Kidney epithelial cell (primary cell): ENCODE measurements around the gene KAT5. TPM values are rescaled to one million over a fixed set of nuclear protein-coding genes. Genes with fewer than 3 reads are reported as not detected.

Source experiments
- DNase-seq: peaks from one replicate; pipeline ENCODE4 v3.0.0-alpha.2; 2010; ENCODE audit warnings: low read depth
- H3K27me3 ChIP-seq: 2 replicates; pipeline ENCODE4 v1.6.0; 2011; ENCODE audit warnings: low read length; ENCODE audit not compliant: control insufficient read depth, insufficient read depth
- H3K36me3 ChIP-seq: 2 replicates; pipeline ENCODE4 v1.5.1; 2011; ENCODE audit warnings: low read length; ENCODE audit not compliant: control insufficient read depth, insufficient read depth
- H3K4me3 ChIP-seq: 2 replicates; pipeline ENCODE4 v1.5.1; 2011; ENCODE audit warnings: low read depth, mild to moderate bottlenecking, control low read depth, low read length
- total RNA-seq: library from RNA; depleted of rRNA; stranded (reverse); fragments of >200 nt; gene quantifications from 2 replicates; pipeline ENCODE4 v1.2.3, GENCODE V29; 2015
- TF ChIP-seq, protein P1 (sequence below): IDR thresholded peaks from 2 replicates; pipeline ENCODE4 v1.5.1; 2011; ENCODE audit warnings: mild to moderate bottlenecking, moderate library complexity, low read length, control low read depth, inconsistent platforms; ENCODE audit not compliant: insufficient read depth, poor library complexity, severe bottlenecking

The KAT5 gene
- total RNA-seq = 65.5 and 73.3 TPM in 2 replicates

DNA sequence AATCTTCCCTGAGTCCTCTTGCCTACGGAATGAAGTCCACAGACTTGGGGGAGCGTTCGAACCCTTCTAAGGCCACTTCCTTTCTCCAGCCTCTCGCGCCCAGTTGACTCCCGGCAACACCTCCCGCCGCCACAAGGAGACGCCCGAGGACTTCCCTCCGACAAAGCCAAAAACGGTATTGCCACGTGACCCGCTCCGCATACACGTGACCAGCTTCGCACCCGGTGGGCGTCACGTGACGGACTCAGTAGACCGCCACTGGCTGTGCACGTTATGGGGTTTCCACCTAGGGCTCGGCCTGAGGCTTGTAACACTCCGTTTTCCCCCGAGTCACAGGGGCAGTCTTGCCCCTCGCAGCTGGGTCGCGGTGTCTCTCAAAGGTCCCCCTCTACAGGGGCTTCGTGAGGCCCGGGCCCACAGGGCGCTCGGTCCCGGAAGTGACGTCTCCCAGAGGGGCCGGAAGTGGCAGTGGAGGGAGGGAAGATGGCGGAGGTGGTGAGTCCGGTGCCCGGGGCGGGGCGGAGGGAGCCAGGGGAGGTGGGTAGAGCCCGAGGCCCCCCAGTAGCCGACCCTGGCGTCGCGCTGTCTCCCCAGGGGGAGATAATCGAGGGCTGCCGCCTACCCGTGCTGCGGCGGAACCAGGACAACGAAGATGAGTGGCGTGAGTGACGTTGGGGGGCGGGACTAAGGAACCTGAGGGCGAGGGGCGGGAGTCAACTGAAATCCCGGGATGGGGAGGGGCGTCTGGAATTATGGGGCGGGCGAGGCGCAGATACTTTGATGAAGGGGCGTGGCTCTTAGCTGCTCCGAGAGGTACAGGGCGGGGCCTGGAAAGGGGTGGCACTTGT, at the start of gene KAT5:
KAT5 (plus strand) TSS at position 468 of the 848 bp plus-strand sequence; CDS start at position 484, 16 bp downstream.
- peaks cover 12% of the 10 kb centered on the region for H3K36me3 ChIP-seq

DNA sequence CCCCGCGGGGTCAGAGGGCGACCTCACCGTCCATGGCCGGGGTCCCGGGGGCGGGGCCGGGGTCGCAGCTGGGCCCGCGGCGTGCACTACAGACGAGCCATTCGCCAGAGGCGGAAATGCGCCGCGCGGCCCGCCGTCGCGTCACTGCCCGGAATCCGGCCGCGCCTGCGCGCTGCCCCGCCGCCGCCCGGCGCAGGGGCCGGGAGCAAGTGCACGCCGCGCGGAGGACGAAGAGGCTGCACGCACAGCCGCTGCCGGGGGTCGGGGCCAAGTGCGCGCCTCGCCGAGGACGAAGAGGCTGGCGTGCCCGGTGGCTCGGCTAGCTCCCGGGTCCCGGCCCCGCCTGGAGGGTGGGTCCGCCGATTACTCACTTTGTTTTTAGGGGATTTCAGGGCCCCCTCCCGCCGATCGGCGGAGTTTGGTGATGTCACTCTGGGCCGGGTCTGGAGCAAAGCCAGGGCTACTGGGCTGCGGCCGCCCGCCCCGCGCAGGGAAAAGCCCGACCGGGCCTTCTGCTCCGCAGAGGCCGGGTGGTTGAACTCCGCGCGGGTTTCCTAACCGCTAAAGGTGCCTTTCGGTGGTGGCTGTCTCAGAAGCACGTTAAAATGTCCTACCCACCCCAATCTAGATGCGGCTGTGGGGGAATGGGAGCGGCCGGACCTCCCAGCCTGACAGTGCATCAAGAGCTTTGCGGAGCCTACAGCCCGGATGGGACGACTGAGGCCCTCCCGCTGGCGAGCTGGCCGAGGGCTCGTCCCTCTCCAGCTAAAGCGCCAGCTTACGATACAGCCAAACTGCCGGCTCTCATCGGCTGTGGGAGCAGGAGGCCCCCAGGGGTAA, 49.0 kb upstream of the KAT5 start, which contains the start of gene RELA:
RELA (minus strand) TSS at position 118 of the 840 bp plus-strand sequence; CDS start at position 34, 84 bp downstream.
- H3K4me3 ChIP-seq = peak within 1 kb of the TSS; percentile 92
- no peaks in the 10 kb centered on the region for H3K27me3 ChIP-seq
- peaks cover 4% of the 10 kb centered on the region for H3K36me3 ChIP-seq
- peak; percentile 62 for DNase-seq
- TF ChIP-seq, protein P1, sequence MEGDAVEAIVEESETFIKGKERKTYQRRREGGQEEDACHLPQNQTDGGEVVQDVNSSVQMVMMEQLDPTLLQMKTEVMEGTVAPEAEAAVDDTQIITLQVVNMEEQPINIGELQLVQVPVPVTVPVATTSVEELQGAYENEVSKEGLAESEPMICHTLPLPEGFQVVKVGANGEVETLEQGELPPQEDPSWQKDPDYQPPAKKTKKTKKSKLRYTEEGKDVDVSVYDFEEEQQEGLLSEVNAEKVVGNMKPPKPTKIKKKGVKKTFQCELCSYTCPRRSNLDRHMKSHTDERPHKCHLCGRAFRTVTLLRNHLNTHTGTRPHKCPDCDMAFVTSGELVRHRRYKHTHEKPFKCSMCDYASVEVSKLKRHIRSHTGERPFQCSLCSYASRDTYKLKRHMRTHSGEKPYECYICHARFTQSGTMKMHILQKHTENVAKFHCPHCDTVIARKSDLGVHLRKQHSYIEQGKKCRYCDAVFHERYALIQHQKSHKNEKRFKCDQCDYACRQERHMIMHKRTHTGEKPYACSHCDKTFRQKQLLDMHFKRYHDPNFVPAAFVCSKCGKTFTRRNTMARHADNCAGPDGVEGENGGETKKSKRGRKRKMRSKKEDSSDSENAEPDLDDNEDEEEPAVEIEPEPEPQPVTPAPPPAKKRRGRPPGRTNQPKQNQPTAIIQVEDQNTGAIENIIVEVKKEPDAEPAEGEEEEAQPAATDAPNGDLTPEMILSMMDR = no peak

More for the DNA sequence above, at the start of gene KAT5:
- peak within 1 kb of the TSS; percentile 76 for H3K4me3 ChIP-seq
- TF ChIP-seq, protein P1 = peak; percentile 99
- peak; percentile 90 for DNase-seq
- H3K27me3 ChIP-seq = no peaks in the 10 kb centered on the region

DNA sequence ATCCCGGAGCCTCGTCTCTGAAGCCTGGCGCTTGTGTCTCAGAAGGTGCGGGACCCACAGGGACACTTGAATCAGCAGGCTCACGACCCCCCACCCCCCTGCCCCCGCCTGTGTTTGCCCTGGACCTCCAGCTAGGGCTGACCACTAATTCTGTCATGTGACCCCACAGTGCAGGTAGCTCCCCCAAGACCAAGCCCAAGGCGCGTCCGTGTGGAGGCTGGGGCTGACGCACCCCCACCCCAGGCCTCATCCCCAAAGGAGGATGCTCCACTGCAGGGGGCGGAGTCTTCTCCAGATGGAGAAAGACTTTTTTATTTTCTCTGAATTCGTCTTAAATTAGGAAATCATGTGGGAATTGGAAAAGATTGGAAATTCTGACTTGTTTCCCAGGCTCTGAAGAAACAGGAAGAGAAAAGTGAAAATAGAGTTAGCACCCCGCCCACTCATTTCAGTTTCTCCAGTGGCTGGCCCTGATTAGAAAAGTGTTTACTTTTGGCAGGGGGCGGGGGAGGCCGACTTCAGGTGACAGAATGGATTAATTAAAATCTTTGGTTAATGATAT, 48.3 kb upstream of the KAT5 start:
- H3K4me3 ChIP-seq = peak overlapping the region; percentile 92
- DNase-seq = no peak
- TF ChIP-seq, protein P1 = no peak
- H3K36me3 ChIP-seq = peaks cover 4% of the 10 kb centered on the region
- no peaks in the 10 kb centered on the region for H3K27me3 ChIP-seq

DNA sequence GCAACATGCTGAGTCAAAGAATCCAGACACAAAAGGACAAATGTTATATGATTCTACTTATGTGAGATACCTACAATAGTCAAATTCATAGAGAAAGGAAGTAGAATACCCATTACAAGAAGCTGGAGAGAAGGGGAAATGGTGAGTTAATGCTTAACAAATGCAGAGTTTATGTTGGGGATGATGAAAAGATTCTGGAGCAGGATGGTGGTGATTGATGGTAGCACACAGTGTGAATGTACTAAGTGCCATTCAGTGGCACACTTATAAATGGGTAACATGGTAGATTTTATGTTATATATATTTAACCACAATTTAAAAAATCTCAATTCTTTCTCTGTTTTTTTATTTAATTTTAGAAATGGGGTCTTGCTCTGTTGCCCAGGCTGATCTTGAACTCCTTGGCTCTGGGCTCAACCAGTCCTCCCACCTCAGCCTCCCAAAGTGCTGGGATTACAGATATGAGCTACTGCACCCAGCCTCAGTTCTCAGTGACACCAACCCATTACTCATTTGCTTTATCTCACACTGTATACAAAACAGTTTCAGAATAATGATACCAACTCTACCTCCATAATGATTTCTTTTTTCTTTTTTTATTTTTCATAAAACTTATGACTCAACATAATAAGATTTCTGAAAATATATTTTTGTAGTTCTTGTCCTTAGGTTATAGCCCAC, 39.7 kb upstream of the KAT5 start:
- TF ChIP-seq, protein P1 = no peak
- no peak for DNase-seq
- H3K4me3 ChIP-seq = no peak overlapping the region
- no peaks in the 10 kb centered on the region for H3K36me3 ChIP-seq
- H3K27me3 ChIP-seq = no peaks in the 10 kb centered on the region

DNA sequence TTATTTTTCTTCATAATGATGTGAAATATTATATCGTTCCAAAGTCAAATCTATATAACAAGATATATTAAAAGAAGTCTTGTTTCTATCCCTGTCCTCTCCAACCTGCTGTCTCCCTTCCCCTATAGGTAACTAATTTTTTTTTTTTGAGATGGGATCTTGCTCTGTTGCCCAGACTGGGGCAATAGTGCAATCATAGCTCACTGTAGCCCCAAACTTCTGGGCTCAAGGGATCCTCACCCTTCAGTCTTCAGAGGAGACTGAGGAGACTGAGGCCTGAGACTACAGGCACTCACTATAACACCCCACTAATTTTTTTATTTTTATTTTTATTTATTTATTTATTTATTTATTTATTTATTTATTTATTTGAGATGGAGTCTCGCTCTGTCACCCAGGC, 39.1 kb upstream of the KAT5 start:
- no peaks in the 10 kb centered on the region for H3K27me3 ChIP-seq
- H3K36me3 ChIP-seq = no peaks in the 10 kb centered on the region
- no peak for DNase-seq
- H3K4me3 ChIP-seq = no peak overlapping the region
- TF ChIP-seq, protein P1 = no peak
